HepG2 (cell line): ENCODE results near the gene RMI2. TPM values are rescaled to one million over a fixed set of nuclear protein-coding genes. Genes with fewer than 3 reads are reported as not detected.
A peak's percentile ranks its signal among the peaks of the same experiment; 100 is the strongest.

ENCODE experiments used
- AKNA ChIP-seq: sonication (generic); formaldehyde crosslinking; IDR thresholded peaks from 2 replicates; pipeline ENCODE4 v1.4.0; 2020; ENCODE audit warnings: missing genetic modification reagents, borderline replicate concordance
- ARNT2 ChIP-seq: sonication (generic); formaldehyde crosslinking; IDR thresholded peaks from 2 replicates; pipeline ENCODE4 v1.8.0; 2022; ENCODE audit warnings: mild to moderate bottlenecking, low read depth, missing genetic modification reagents, moderate library complexity
- ATRX ChIP-seq: sonication (generic); formaldehyde crosslinking; IDR thresholded peaks from 2 replicates; pipeline ENCODE4 v1.4.0; 2020; ENCODE audit warnings: missing genetic modification reagents, borderline replicate concordance
- CHD4 ChIP-seq: fragments of 200-600 bp; sonication (generic); IDR thresholded peaks from 2 replicates; pipeline ENCODE4 v1.7.0; 2017; ENCODE audit warnings: mild to moderate bottlenecking, low read length, borderline replicate concordance
- DMAP1 ChIP-seq: IDR thresholded peaks from 2 replicates; pipeline ENCODE4 v1.6.1; 2016
- ISX ChIP-seq: sonication (generic); formaldehyde crosslinking; conservative IDR thresholded peaks from 2 replicates; pipeline ENCODE4 v1.5.0; 2020; ENCODE audit warnings: missing genetic modification reagents
- KDM5A ChIP-seq: fragments of 200-600 bp; sonication (generic); IDR thresholded peaks from 2 replicates; pipeline ENCODE4 v1.7.0; 2018; ENCODE audit warnings: antibody characterized with exemption, mild to moderate bottlenecking, low read length, borderline replicate concordance
- KDM6A ChIP-seq: IDR thresholded peaks from 2 replicates; pipeline ENCODE4 v1.6.1; 2016; ENCODE audit warnings: low read depth
- POGZ ChIP-seq: sonication (generic); formaldehyde crosslinking; IDR thresholded peaks from 2 replicates; pipeline ENCODE4 v1.4.0; 2020; ENCODE audit warnings: mild to moderate bottlenecking, missing genetic modification reagents
- RARG ChIP-seq: sonication (generic); formaldehyde crosslinking; IDR thresholded peaks from 2 replicates; pipeline ENCODE4 v1.4.0; 2020; ENCODE audit warnings: low read depth, mild to moderate bottlenecking, missing genetic modification reagents
- SRY ChIP-seq: sonication (generic); formaldehyde crosslinking; IDR thresholded peaks from 2 replicates; pipeline ENCODE4 v1.8.0; 2022; ENCODE audit warnings: mild to moderate bottlenecking, missing genetic modification reagents
- ZC3H13 ChIP-seq: sonication (generic); formaldehyde crosslinking; IDR thresholded peaks from 2 replicates; pipeline ENCODE4 v1.8.1; 2023; ENCODE audit warnings: mild to moderate bottlenecking, missing genetic modification reagents, moderate library complexity
- ZFX ChIP-seq: sonication (generic); formaldehyde crosslinking; IDR thresholded peaks from 2 replicates; pipeline ENCODE4 v1.4.0; 2020; ENCODE audit warnings: mild to moderate bottlenecking, low read depth, missing genetic modification reagents, moderate library complexity
- ZNF317 ChIP-seq: sonication (generic); formaldehyde crosslinking; IDR thresholded peaks from 2 replicates; pipeline ENCODE4 v1.5.0; 2020; ENCODE audit warnings: mild to moderate bottlenecking, missing genetic modification reagents
- ZNF367 ChIP-seq: sonication (generic); formaldehyde crosslinking; IDR thresholded peaks from 2 replicates; pipeline ENCODE4 v1.4.0; 2020; ENCODE audit warnings: missing genetic modification reagents, borderline replicate concordance
- ZNF503 ChIP-seq: sonication (generic); formaldehyde crosslinking; IDR thresholded peaks from 2 replicates; pipeline ENCODE4 v1.4.0; 2020; ENCODE audit warnings: missing genetic modification reagents
- ZNF580 ChIP-seq: IDR thresholded peaks from 2 replicates; pipeline ENCODE4 v1.6.1; 2016; ENCODE audit warnings: low read depth, borderline replicate concordance
- ZNF782 ChIP-seq: sonication (generic); formaldehyde crosslinking; IDR thresholded peaks from 2 replicates; pipeline ENCODE4 v1.4.0; 2020; ENCODE audit warnings: missing genetic modification reagents, mild to moderate bottlenecking, borderline replicate concordance
- ZSCAN31 ChIP-seq: sonication (generic); formaldehyde crosslinking; IDR thresholded peaks from 2 replicates; pipeline ENCODE4 v1.5.0; 2020; ENCODE audit warnings: low read depth, mild to moderate bottlenecking, missing genetic modification reagents
- polyA plus RNA-seq, 8 experiments: library from polyadenylated mRNA; depleted of rRNA in 3 of 8; stranded (reverse) in 7 of 8; unstranded in 1 of 8; fragments of >200 nt; fragmentation: Illumina TruSeq in 4 of 8; extraction: Trizol in 4 of 8; gene quantifications; 2 replicates each; pipeline versions ENCODE4 v1.2.1 to v1.2.3, GENCODE V29; 2011 to 2016; ENCODE audit warnings: low read depth in 4 of 8, missing spikeins in 1 of 8, mixed read lengths in 1 of 8; ENCODE audit not compliant: insufficient read depth in 1 of 8
- total RNA-seq, 5 experiments: library from RNA; depleted of rRNA; stranded (reverse); fragments of >200 nt; fragmentation: Illumina TruSeq; extraction: Trizol; gene quantifications; 2 replicates each; pipeline ENCODE4 v1.2.3, GENCODE V29; 2016; ENCODE audit warnings: low read depth in 1 of 5
- TF ChIP-seq, protein P1 (sequence below): IDR thresholded peaks from 2 replicates; pipeline ENCODE4 v1.6.1; 2018; ENCODE audit warnings: missing genetic modification reagents
- TF ChIP-seq, protein P2 (sequence below): sonication (generic); formaldehyde crosslinking; IDR thresholded peaks from 2 replicates; pipeline ENCODE4 v1.8.1; 2023; ENCODE audit warnings: mild to moderate bottlenecking, missing genetic modification reagents

Gene RMI2
- total and polyA plus RNA-seq, 2 of the 13 experiments (the other 11 are each of a cell fraction or from before 2014, with no cell fraction given) = 24.5 to 55.7 TPM

DNA sequence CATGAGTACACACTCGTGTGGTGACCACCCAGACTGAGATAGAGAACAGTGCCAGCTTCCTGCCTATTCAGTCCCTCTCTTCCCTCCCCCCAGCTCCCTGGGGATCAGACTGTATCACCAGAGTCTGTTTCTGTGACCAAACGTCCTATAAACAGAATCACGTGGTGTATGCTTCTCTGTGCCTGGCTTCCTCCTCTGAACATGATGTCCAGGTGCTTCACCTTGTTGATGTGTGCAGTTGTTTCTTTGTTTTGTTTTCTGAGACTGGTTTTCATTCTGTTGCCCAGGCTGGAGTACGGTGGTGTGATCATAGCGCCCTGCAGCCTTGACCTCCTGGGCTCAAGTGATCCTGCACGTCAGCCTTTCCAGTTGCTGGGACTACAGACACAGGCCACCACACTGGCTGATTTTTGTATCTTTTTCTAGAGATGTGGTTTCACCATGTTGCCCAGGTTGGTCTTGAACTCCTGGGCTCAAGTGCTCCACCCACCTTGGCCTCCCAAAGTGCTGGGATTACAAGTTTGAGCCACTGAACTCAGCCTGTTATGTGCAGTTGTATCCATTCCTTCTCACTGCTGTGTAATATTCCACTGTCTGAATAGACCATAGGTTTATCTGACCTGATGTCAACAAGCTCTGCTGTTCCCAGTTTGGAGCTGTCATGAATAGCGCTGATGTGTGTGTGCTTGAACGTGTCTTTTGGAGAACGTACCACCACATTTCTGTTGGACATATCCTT is 35.2 kb upstream of the RMI2 start (continued):
- TF ChIP-seq, protein P1, sequence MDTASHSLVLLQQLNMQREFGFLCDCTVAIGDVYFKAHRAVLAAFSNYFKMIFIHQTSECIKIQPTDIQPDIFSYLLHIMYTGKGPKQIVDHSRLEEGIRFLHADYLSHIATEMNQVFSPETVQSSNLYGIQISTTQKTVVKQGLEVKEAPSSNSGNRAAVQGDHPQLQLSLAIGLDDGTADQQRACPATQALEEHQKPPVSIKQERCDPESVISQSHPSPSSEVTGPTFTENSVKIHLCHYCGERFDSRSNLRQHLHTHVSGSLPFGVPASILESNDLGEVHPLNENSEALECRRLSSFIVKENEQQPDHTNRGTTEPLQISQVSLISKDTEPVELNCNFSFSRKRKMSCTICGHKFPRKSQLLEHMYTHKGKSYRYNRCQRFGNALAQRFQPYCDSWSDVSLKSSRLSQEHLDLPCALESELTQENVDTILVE (CRISPR knock-in tag) = peak; percentile 38; the same call in 1 of the 2 replicates
- no peak for TF ChIP-seq ZNF367 (CRISPR knock-in tag)
- TF ChIP-seq AKNA (CRISPR knock-in tag) = no peak
- no peak for TF ChIP-seq ISX
- TF ChIP-seq KDM6A = peak; percentile 69
- no peak for TF ChIP-seq ZNF782 (CRISPR knock-in tag)
- TF ChIP-seq SRY = no peak; the same call in none of the 2 replicates
- TF ChIP-seq, protein P2, sequence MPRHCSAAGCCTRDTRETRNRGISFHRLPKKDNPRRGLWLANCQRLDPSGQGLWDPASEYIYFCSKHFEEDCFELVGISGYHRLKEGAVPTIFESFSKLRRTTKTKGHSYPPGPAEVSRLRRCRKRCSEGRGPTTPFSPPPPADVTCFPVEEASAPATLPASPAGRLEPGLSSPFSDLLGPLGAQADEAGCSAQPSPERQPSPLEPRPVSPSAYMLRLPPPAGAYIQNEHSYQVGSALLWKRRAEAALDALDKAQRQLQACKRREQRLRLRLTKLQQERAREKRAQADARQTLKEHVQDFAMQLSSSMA (CRISPR knock-in tag) = no peak
- TF ChIP-seq ZNF317 (CRISPR knock-in tag) = peak; percentile 49; the same call in 1 of the 2 replicates
- TF ChIP-seq RARG (CRISPR knock-in tag) = no peak
- no peak; the same call in 1 of the 2 replicates for TF ChIP-seq ZNF580 (CRISPR knock-in tag)
- no peak; the same call in 1 of the 2 replicates for TF ChIP-seq DMAP1
- TF ChIP-seq ZSCAN31 (CRISPR knock-in tag) = no peak
- TF ChIP-seq ZNF503 = no peak
- peak; percentile 78 for TF ChIP-seq ZC3H13 (CRISPR knock-in tag)
- TF ChIP-seq KDM5A = no peak
- TF ChIP-seq ZFX (CRISPR knock-in tag) = no peak
- TF ChIP-seq ATRX (CRISPR knock-in tag) = no peak
- no peak; the same call in 1 of the 2 replicates for TF ChIP-seq ARNT2 (CRISPR knock-in tag)
- peak; percentile 80; the same call in 1 of the 2 replicates for TF ChIP-seq POGZ (CRISPR knock-in tag)
- peak; percentile 97 for TF ChIP-seq CHD4
